Measurements from ENCODE around the gene RNF167.

- TF ChIP-seq EZH2 (optimal IDR thresholded peaks at IDR 0.05; ENCODE audit: low read depth, low read length) (no peak), CTCF (IDR thresholded peaks at IDR 0.05; ENCODE audit: low read length) (no peak)
These were observed 4.1 kb downstream of the RNF167 start for GRCh38 chr17:4944163-4944553.

Data from MM.1S (cell line).